Activated CD8-positive, alpha-beta memory T cell treated with anti-CD3 and anti-CD28 coated beads, Interleukin-2, amount 50 U/mL, for 1 hour (primary cell): ENCODE measurements around the gene CDK13.

ENCODE experiments used
- DNase-seq: peaks from one replicate; pipeline ENCODE4 v3.0.0-alpha.2; 2020; ENCODE audit errors: extremely low read depth

The CDK13 gene

GRCh38 chr7:39948956-39949928 lies 814 bp upstream of the CDK13 start:
- DNase-seq: peak; percentile 94

- no peak for DNase-seq
Measured at GRCh38 chr7:39950473-39951225, 593 bp downstream of the CDK13 start.

GRCh38 chr7:39951226-39952194 lies 1.5 kb downstream of the CDK13 start:
- DNase-seq: no peak

- DNase-seq: no peak
Measured at GRCh38 chr7:39952374-39952773, 2.3 kb downstream of the CDK13 start.

GRCh38 chr7:39952803-39953202 lies 2.7 kb downstream of the CDK13 start:
- DNase-seq: no peak

GRCh38 chr7:39954694-39955093 lies 4.6 kb downstream of the CDK13 start:
- no peak for DNase-seq

- DNase-seq: no peak
Measured at GRCh38 chr7:39958038-39958437, 8.0 kb downstream of the CDK13 start.

GRCh38 chr7:39967406-39968161 lies 17.5 kb downstream of the CDK13 start:
- no peak for DNase-seq

GRCh38 chr7:39969431-39969830 lies 19.4 kb downstream of the CDK13 start:
- no peak for DNase-seq

- DNase-seq: no peak
Measured at GRCh38 chr7:39971924-39972323, 21.9 kb downstream of the CDK13 start.

GRCh38 chr7:39973801-39974200 lies 23.7 kb downstream of the CDK13 start:
- no peak for DNase-seq

- no peak for DNase-seq
Measured at GRCh38 chr7:39978230-39978934, 28.3 kb downstream of the CDK13 start.

GRCh38 chr7:39979406-39980073 lies 29.5 kb downstream of the CDK13 start:
- no peak for DNase-seq

- DNase-seq: no peak
Measured at GRCh38 chr7:39985398-39985918, 35.4 kb downstream of the CDK13 start.

GRCh38 chr7:39987641-39988347 lies 37.7 kb downstream of the CDK13 start:
- no peak for DNase-seq

GRCh38 chr7:40000734-40001315 lies 50.8 kb downstream of the CDK13 start:
- no peak for DNase-seq

GRCh38 chr7:40001649-40002048 lies 51.6 kb downstream of the CDK13 start:
- no peak for DNase-seq

GRCh38 chr7:40003597-40003996 lies 53.5 kb downstream of the CDK13 start:
- DNase-seq: no peak
